ENCODE measurements around the gene RNF207.

RNF207 gene, protein sequence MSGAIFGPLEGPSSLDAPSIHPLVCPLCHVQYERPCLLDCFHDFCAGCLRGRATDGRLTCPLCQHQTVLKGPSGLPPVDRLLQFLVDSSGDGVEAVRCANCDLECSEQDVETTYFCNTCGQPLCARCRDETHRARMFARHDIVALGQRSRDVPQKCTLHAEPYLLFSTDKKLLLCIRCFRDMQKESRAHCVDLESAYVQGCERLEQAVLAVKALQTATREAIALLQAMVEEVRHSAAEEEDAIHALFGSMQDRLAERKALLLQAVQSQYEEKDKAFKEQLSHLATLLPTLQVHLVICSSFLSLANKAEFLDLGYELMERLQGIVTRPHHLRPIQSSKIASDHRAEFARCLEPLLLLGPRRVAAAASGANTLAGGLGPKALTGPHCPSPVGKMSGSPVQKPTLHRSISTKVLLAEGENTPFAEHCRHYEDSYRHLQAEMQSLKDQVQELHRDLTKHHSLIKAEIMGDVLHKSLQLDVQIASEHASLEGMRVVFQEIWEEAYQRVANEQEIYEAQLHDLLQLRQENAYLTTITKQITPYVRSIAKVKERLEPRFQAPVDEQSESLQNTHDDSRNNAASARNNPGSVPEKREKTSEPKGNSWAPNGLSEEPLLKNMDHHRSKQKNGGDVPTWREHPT

DNA sequence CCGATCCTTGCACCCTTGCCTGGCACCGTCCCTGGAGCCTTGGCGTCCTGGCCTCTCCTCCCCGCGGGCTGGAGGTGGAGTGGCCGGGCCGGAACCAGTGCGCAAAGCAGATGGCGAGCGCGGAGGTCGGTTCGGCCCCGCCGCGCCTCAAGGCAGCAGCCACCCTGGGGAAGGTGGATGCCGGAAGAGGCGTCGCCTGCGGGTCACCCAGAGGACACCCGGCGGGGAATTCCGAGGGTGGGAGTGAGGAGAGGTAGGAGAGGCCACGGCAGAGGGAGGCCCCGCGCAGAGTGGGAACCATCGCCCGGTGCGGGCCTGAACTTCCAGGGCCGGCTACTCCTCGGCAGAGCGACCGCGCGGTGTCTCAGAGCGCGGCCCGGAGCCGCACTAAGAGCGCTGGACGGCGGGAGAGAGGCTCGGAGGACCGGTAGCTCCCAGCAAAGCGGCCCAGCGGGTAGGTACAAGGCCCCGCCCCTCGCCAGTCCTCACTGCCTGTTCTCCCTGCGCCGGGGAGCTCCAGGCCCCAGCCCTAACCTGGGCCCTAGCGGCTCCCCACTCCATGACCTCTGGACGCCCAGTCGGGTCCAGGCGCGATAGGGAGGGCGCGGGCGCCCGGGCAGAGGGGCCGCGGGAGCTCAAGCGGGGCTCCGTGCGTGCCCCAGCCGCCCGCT is at the start of gene RNF207:
Gene RNF207 (plus strand): TSS at position 271 of the 671 bp plus-strand sequence. CDS start 417 bp downstream, outside the sequence.
- TF ChIP-seq, protein P1, sequence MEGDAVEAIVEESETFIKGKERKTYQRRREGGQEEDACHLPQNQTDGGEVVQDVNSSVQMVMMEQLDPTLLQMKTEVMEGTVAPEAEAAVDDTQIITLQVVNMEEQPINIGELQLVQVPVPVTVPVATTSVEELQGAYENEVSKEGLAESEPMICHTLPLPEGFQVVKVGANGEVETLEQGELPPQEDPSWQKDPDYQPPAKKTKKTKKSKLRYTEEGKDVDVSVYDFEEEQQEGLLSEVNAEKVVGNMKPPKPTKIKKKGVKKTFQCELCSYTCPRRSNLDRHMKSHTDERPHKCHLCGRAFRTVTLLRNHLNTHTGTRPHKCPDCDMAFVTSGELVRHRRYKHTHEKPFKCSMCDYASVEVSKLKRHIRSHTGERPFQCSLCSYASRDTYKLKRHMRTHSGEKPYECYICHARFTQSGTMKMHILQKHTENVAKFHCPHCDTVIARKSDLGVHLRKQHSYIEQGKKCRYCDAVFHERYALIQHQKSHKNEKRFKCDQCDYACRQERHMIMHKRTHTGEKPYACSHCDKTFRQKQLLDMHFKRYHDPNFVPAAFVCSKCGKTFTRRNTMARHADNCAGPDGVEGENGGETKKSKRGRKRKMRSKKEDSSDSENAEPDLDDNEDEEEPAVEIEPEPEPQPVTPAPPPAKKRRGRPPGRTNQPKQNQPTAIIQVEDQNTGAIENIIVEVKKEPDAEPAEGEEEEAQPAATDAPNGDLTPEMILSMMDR (IDR thresholded peaks at IDR 0.05; ENCODE audit: insufficient read depth, low read depth, low read length, missing control alignments) = no peak
- H3K4me3 ChIP-seq (ENCODE audit: low read length) = peak within 1 kb of the TSS; percentile 48
- DNase-seq (ENCODE audit: low read depth) = peak; percentile 79

DNA sequence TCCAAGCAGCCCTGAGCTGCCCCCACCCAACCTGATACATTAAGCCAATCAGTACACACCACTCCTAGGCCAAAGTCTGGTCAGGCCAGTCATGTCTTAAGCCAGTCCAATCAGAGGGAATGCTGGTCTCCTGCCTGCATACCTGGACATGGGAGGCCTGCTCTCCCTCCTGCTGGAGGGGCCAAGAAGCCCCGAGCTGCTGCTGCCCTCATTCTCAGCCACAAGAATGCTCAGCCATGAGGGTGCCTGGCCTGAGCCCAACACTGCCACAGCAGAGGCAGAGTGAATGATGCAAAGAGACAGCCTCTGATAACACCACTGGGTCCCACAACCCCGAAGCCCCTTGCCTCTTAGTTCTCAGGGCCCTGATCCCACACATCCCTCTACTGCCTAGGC is 48.8 kb upstream of the RNF207 start:
- H3K4me3 ChIP-seq (ENCODE audit: low read length) = no peak overlapping the region
- no peak for DNase-seq (ENCODE audit: low read depth)
- TF ChIP-seq, protein P1 (IDR thresholded peaks at IDR 0.05; ENCODE audit: insufficient read depth, low read depth, low read length, missing control alignments) = no peak

DNA sequence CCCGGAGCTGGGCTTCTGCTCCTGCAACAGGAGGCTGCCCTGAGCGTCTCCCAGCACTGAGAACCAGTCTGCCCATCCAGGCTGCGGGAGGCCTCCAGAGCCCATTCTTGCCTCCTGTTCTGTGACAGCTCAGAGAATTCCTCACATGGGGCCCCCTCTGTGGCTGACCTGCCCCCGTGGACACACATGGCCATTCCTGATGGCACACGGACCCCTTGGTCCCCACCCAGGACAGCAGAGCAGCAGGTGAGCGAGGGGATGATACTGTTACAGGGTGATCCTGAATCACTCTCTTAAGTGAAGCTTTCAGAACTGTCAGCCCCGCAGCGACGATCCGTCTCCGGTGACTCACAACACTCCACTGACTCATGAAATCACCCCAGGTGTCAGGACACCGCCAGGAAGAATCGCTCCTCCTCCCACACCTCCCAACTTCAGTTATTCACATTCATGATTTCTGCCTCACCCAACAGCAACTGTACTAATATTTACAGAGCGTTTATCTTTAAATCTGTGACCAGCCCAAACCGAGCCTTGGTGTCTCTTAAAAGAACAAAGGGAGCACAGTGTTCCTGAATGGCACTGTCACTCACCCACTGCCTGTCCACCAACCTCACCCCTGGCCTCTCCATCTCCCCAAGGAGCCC is 48.3 kb upstream of the RNF207 start:
- H3K4me3 ChIP-seq (ENCODE audit: low read length) = no peak overlapping the region
- peak; percentile 98 for DNase-seq (ENCODE audit: low read depth)
- TF ChIP-seq, protein P1 (IDR thresholded peaks at IDR 0.05; ENCODE audit: insufficient read depth, low read depth, low read length, missing control alignments) = no peak

DNA sequence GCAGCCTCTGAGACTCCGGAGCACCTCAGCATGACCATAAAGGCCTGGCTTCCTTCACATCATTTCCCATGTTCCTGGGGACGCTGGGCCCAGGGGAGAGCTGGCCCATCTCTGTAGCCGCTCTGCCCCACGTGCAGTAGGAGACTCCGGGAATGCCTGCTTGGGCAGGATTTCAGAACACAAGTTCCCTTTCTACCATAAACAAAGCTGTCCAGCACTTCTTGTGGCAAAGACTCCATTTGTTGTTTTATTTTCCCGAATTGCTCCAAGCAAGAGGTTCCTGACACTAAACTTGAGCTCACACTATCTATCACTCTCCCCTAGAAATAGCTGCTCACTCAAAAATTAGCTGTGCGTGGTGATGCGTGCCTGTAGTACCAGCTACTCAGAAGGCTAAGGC is 47.7 kb upstream of the RNF207 start:
- H3K4me3 ChIP-seq (ENCODE audit: low read length) = no peak overlapping the region
- no peak for DNase-seq (ENCODE audit: low read depth)
- TF ChIP-seq, protein P1 (IDR thresholded peaks at IDR 0.05; ENCODE audit: insufficient read depth, low read depth, low read length, missing control alignments) = no peak

DNA sequence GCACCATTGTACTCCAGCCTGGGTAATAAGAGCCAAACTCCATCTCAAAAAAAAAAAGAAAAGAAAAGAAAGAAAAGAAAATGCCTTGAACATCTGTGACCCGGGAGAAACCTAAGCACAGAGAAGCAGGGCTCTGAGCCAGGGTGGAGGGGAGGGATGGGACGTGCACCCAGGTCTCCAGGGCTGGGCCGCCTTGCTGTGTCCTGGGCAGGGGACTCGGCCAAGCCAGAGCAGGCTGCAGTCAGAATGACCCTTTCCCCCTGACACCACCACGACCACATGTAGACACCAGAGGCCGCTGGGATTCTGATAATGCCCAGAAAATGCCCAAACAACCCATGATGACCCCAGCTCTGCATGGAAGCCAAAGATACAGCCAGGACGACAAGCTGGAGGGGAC is 43.6 kb upstream of the RNF207 start:
- TF ChIP-seq, protein P1 (IDR thresholded peaks at IDR 0.05; ENCODE audit: insufficient read depth, low read depth, low read length, missing control alignments) = no peak
- no peak overlapping the region for H3K4me3 ChIP-seq (ENCODE audit: low read length)
- DNase-seq (ENCODE audit: low read depth) = no peak

DNA sequence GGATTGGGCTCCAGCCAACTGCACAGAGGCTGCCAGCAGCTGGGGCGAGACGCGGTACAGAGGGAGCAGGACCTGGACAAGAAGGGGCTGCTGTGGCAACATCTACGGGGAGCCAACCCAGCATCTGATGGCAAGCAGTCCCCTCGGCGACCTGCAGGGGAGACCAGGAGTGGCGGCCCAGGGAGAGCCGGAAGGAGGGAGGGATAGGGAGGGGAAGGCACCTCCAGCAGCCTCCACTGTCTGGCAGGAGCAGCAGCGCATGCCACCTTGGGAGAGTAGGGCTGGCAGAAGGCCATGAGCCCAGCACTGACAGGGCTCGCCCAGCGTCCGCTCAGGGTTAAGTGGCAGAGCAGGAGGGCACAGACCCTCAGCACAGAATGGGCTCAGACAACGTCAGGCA is 43.1 kb upstream of the RNF207 start:
- TF ChIP-seq, protein P1 (IDR thresholded peaks at IDR 0.05; ENCODE audit: insufficient read depth, low read depth, low read length, missing control alignments) = no peak
- no peak overlapping the region for H3K4me3 ChIP-seq (ENCODE audit: low read length)
- no peak for DNase-seq (ENCODE audit: low read depth)
